ENCODE data around the gene HPRT1.

The HPRT1 gene

GRCh38 chrX:134476284-134476683 lies 16.3 kb downstream of the HPRT1 start:
- no peak for DNase-seq (ENCODE audit: low spot score)

GRCh38 chrX:134478374-134478773 lies 18.4 kb downstream of the HPRT1 start:
- no peak for DNase-seq (ENCODE audit: low spot score)

- no peak for DNase-seq (ENCODE audit: low spot score)
These were observed 20.1 kb downstream of the HPRT1 start for GRCh38 chrX:134480061-134480460.

- DNase-seq (ENCODE audit: low spot score): no peak
These were observed 21.4 kb downstream of the HPRT1 start for GRCh38 chrX:134481339-134481738.

GRCh38 chrX:134482371-134482770 lies 22.4 kb downstream of the HPRT1 start:
- no peak for DNase-seq (ENCODE audit: low spot score)

GRCh38 chrX:134484039-134484438 lies 24.1 kb downstream of the HPRT1 start:
- no peak for DNase-seq (ENCODE audit: low spot score)

GRCh38 chrX:134501941-134502340 lies 42.0 kb downstream of the HPRT1 start:
- DNase-seq (ENCODE audit: low spot score): no peak

GRCh38 chrX:134502686-134503085 lies 42.7 kb downstream of the HPRT1 start:
- DNase-seq (ENCODE audit: low spot score): no peak

- DNase-seq (ENCODE audit: low spot score): no peak
These were observed 52.6 kb downstream of the HPRT1 start for GRCh38 chrX:134512566-134512965.

- DNase-seq (ENCODE audit: low spot score): no peak
These were observed 53.1 kb downstream of the HPRT1 start for GRCh38 chrX:134513091-134513490.

- peak; percentile 48 for DNase-seq (ENCODE audit: low spot score)
These were observed 61.0 kb downstream of the HPRT1 start for GRCh38 chrX:134520860-134521390.

- no peak for DNase-seq (ENCODE audit: low spot score)
These were observed 64.2 kb downstream of the HPRT1 start for GRCh38 chrX:134524181-134524580.

- DNase-seq (ENCODE audit: low spot score): no peak
These were observed 65.3 kb downstream of the HPRT1 start for GRCh38 chrX:134525086-134525792.

- no peak for DNase-seq (ENCODE audit: low spot score)
These were observed 66.4 kb downstream of the HPRT1 start for GRCh38 chrX:134526399-134526798.

GRCh38 chrX:134528960-134529359 lies 69.0 kb downstream of the HPRT1 start:
- no peak for DNase-seq (ENCODE audit: low spot score)

- no peak for DNase-seq (ENCODE audit: low spot score)
These were observed 69.5 kb downstream of the HPRT1 start for GRCh38 chrX:134529481-134529880.

- no peak for DNase-seq (ENCODE audit: low spot score)
These were observed 70.9 kb downstream of the HPRT1 start for GRCh38 chrX:134530845-134531244.

GRCh38 chrX:134533352-134533751 lies 73.4 kb downstream of the HPRT1 start:
- no peak for DNase-seq (ENCODE audit: low spot score)

GRCh38 chrX:134533952-134534351 lies 74.0 kb downstream of the HPRT1 start:
- DNase-seq (ENCODE audit: low spot score): no peak

- DNase-seq (ENCODE audit: low spot score): no peak
These were observed 77.4 kb downstream of the HPRT1 start for GRCh38 chrX:134537179-134537955.

- DNase-seq (ENCODE audit: low spot score): no peak
These were observed 78.4 kb downstream of the HPRT1 start for GRCh38 chrX:134538316-134538715.

GRCh38 chrX:134541906-134542305 lies 81.9 kb downstream of the HPRT1 start:
- no peak for DNase-seq (ENCODE audit: low spot score)

GRCh38 chrX:134542485-134542884 lies 82.5 kb downstream of the HPRT1 start:
- peak; percentile 72 for DNase-seq (ENCODE audit: low spot score)

All from D341Med (cell line).